ENCODE data around the gene SLC22A7. TPM values are rescaled to one million over a fixed set of nuclear protein-coding genes. Genes with fewer than 3 reads are reported as not detected.

The SLC22A7 gene
- total and polyA plus RNA-seq, 4 donors: not detected

GRCh38 chr6:43255408-43256054 lies 42.5 kb upstream of the SLC22A7 start:
- 81 to 88% methylated on average over 10 to 11 of the region's 11 CpGs for WGBS, 2 donors
- H3K4me1 ChIP-seq (ENCODE audit: control insufficient read depth in 5 of 5, insufficient read depth in 5 of 5, low read length in 5 of 5): peaks cover 0 to 12% (median 0%) of the 10 kb centered on the region in 5 donors
- H3K9me3 ChIP-seq (ENCODE audit: control insufficient read depth in 4 of 4, insufficient read depth in 3 of 4, low read length in 3 of 4): no peaks in the 10 kb centered on the region
- TF ChIP-seq CTCF (IDR thresholded peaks at IDR 0.05; ENCODE audit: control extremely low read depth, extremely low read depth): no peak
- ATAC-seq (ENCODE audit: insufficient read depth, low FRiP score) (no peak), DNase-seq (no peak)
- no peak overlapping the region for H3K27ac ChIP-seq (ENCODE audit: low read depth in 1 of 2, low read length in 1 of 2)
- no peak overlapping the region for H3K9ac ChIP-seq (ENCODE audit: insufficient read depth in 1 of 2, low read length in 2 of 2)
- H3K27me3 ChIP-seq (ENCODE audit: control insufficient read depth in 3 of 3, insufficient read depth in 3 of 3, low read length in 2 of 3): peaks cover 0 to 13% (median 4%) of the 10 kb centered on the region in 3 donors
- no peaks in the 10 kb centered on the region for H3K36me3 ChIP-seq (ENCODE audit: control insufficient read depth in 4 of 4, insufficient read depth in 4 of 4, low read length in 4 of 4)
- H3K4me3 ChIP-seq: no peak overlapping the region

- ATAC-seq (ENCODE audit: insufficient read depth, low FRiP score) (no peak), DNase-seq (no peak)
- Histone ChIP-seq H3K9ac (ENCODE audit: insufficient read depth in 1 of 2, low read length in 2 of 2) (no peak overlapping the region), H3K4me3 (no peak overlapping the region), H3K36me3 (ENCODE audit: control insufficient read depth in 4 of 4, insufficient read depth in 4 of 4, low read length in 4 of 4) (no peaks in the 10 kb centered on the region), H3K27me3 (ENCODE audit: control insufficient read depth in 3 of 3, insufficient read depth in 3 of 3, low read length in 2 of 3) (peaks cover 0 to 2% (median 0%) of the 10 kb centered on the region in 3 donors), H3K9me3 (ENCODE audit: control insufficient read depth in 4 of 4, insufficient read depth in 3 of 4, low read length in 3 of 4) (no peaks in the 10 kb centered on the region), H3K27ac (ENCODE audit: low read depth in 1 of 2, low read length in 1 of 2) (no peak overlapping the region), H3K4me1 (ENCODE audit: control insufficient read depth in 5 of 5, insufficient read depth in 5 of 5, low read length in 5 of 5) (peaks cover 0 to 4% (median 0%) of the 10 kb centered on the region in 5 donors)
- no peak for TF ChIP-seq CTCF (IDR thresholded peaks at IDR 0.05; ENCODE audit: control extremely low read depth, extremely low read depth)
- WGBS, 2 donors: 89 to 96% methylated on average over 9 of the region's 9 CpGs
Observed at GRCh38 chr6:43256670-43257366, 41.2 kb upstream of the SLC22A7 start.

- Histone ChIP-seq H3K36me3 (ENCODE audit: control insufficient read depth in 4 of 4, insufficient read depth in 4 of 4, low read length in 4 of 4) (no peaks in the 10 kb centered on the region), H3K9ac (ENCODE audit: insufficient read depth in 1 of 2, low read length in 2 of 2) (no peak overlapping the region), H3K4me1 (ENCODE audit: control insufficient read depth in 5 of 5, insufficient read depth in 5 of 5, low read length in 5 of 5) (peaks cover 0 to 4% (median 0%) of the 10 kb centered on the region in 5 donors), H3K27ac (ENCODE audit: low read depth in 1 of 2, low read length in 1 of 2) (no peak overlapping the region), H3K9me3 (ENCODE audit: control insufficient read depth in 4 of 4, insufficient read depth in 3 of 4, low read length in 3 of 4) (no peaks in the 10 kb centered on the region), H3K4me3 (no peak overlapping the region), H3K27me3 (ENCODE audit: control insufficient read depth in 3 of 3, insufficient read depth in 3 of 3, low read length in 2 of 3) (no peaks in the 10 kb centered on the region)
- DNase-seq (no peak), ATAC-seq (ENCODE audit: insufficient read depth, low FRiP score) (no peak)
- TF ChIP-seq CTCF (IDR thresholded peaks at IDR 0.05; ENCODE audit: control extremely low read depth, extremely low read depth): no peak
- 84 to 88% methylated on average over 12 of the region's 12 CpGs for WGBS, 2 donors
Observed at GRCh38 chr6:43257367-43258145, 40.5 kb upstream of the SLC22A7 start.

Data from lung (tissue), 12 donors.